GM10266 (cell line): ENCODE measurements around the gene ANXA6.

ENCODE experiments used
- DNase-seq: peaks from one replicate; pipeline ENCODE4 v3.0.0; 2012; ENCODE audit errors: extremely low spot score
- TF ChIP-seq, protein P1 (sequence below): IDR thresholded peaks from 2 replicates; pipeline ENCODE4 v1.5.1; 2012; ENCODE audit warnings: mild to moderate bottlenecking, low read depth; ENCODE audit not compliant: control insufficient read depth, insufficient read depth; ENCODE audit errors: missing control alignments

The ANXA6 gene

DNA sequence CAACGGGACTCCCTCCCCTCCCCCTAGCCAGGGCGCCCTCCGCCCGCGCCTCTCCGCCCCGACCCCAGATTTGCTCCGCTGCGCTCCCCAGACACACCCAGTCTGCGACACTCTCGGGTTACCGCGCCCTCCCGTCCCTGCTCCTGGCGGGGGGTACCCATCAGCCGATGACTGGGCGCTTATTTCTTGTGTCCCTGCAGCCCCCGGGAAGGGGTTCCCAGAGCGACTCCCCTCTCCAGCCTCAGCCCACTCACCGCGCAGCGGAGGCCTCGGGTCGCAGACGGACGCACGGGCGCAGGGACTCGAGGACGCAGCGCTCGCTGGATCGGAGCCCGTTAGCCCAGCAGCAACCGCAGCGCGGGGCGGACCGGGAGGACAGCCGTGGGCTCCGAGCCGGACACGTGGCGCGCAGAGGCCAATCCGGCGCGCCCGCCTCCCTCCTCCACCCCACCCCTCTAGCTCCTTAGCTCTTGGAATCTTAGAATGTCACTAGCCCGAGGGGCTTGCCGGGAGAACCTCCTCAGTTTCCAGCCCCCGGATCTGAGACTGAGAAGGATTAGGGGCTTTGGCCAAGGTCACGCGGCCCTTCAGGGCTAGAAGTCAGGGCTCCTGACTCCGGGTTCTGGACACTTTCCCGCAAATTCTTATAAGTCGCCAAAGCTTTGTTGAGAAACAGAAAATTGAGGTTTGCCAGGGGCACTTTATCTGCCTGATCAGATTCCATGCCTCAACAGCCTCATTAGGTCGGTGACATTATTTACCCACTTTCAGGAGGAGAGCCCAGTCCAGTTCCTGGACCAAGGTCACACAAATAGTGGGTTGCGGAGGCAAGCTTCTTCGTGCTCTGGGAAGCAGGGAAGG is at the start of gene ANXA6:
ANXA6 (minus strand) TSS at position 354 of the 861 bp plus-strand sequence. CDS start 9,878 bp downstream, outside the sequence.
- peak; percentile 76 for DNase-seq
- TF ChIP-seq, protein P1, sequence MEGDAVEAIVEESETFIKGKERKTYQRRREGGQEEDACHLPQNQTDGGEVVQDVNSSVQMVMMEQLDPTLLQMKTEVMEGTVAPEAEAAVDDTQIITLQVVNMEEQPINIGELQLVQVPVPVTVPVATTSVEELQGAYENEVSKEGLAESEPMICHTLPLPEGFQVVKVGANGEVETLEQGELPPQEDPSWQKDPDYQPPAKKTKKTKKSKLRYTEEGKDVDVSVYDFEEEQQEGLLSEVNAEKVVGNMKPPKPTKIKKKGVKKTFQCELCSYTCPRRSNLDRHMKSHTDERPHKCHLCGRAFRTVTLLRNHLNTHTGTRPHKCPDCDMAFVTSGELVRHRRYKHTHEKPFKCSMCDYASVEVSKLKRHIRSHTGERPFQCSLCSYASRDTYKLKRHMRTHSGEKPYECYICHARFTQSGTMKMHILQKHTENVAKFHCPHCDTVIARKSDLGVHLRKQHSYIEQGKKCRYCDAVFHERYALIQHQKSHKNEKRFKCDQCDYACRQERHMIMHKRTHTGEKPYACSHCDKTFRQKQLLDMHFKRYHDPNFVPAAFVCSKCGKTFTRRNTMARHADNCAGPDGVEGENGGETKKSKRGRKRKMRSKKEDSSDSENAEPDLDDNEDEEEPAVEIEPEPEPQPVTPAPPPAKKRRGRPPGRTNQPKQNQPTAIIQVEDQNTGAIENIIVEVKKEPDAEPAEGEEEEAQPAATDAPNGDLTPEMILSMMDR = no peak

- TF ChIP-seq, protein P1 = no peak
- DNase-seq = no peak
These were observed 47.8 kb upstream of the ANXA6 start for GRCh38 chr5:151205411-151205810.

GRCh38 chr5:151204051-151204450 is 46.5 kb upstream of the ANXA6 start:
- DNase-seq = no peak
- TF ChIP-seq, protein P1 = no peak

DNA sequence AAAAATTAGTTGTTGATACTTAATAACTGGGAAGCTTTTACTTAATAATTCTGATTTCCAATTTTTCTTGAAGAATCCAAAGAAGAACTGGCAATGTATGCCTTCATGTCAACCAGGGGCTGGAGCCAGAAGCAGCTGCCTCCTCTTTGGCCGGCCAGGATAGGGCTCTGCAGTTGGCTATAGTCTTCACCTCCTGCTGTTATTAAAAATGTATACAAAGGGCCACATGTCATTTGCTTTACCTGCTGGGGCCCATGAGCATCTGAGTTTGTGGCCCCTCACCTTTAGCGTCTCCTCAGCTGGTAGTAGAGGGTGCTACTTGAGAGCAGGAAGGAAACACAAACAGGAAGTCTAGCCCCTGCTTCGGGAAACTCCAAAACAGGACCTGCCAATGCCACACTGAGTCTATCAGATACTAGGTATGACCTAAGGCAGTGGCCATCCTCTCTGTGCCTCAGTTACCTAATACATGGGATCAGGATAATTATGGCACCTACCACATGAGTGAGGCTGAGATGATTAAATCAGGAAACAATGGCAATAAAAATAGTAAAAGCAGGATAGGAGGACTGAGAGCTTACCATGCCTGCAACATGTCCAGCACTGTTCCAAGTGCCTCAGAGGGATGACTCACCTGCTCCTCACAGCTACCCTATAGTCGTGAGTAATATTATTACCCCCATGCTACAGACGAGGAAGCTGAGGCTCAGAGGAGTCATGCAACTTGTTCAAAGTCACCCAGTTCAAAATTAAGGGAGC is 45.0 kb upstream of the ANXA6 start:
- DNase-seq = no peak
- TF ChIP-seq, protein P1 = no peak

DNA sequence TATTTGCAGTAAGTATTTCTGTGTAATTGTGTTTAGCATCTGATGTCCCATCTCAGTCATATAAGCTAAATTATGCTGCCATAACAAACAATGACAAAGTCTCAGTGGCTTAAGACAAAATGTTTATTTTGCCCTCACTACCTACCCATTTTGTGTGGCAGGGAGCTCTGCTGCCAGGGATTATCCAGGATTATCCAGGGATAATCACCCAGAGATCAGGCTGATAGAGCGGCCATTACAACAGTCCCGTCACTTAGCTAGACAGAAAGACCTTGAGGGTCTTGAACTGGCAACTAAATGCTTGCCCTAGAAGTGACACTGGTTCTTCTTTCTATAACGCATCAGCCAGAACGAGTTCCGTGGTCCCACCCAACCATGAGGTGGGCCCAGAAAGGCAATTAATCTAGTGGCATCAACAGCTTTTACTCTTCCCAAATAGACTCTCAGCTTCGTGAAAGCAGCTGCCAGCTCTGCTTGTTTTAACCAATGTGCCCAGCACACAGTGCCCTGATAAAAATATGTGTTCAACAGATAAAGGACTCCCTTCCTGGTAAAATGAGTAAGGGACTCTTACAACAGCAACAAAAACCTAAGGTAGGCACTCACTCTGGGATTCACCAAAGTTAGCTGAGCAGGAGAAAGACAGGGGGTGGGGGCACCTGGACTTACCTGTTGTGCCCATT is 43.5 kb upstream of the ANXA6 start:
- TF ChIP-seq, protein P1 = no peak
- DNase-seq = no peak

DNA sequence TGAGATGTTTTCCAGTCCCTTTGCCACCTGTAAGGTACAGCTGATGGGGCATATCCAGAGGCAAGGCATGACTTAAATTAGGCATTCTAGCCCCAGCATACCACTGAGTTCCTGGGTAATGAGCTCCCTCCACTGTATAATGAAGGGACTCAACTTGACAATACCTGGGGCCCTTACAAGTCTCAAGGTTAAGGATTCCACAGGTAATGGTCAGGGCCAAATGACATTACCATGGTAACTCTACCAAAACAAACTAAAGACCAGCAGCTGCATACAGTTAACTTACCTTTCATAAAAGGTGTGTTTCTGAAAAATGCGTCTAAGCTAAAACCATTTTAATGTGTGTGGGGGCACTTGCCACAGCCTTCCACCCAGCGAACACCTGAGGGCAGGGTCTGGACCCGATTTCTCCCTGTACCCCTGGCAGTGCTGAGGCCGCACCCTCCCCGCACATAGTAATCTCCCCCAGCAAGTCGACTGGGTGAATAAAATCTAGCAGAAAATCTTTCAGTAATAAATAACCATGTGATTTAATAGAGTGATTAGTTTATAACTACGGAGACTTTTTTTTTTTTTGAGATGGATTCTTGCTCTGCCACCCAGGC is 42.1 kb upstream of the ANXA6 start:
- TF ChIP-seq, protein P1 = no peak
- no peak for DNase-seq
